ENCODE measurements around the gene BEST1. TPM values are rescaled to one million over a fixed set of nuclear protein-coding genes. Genes with fewer than 3 reads are reported as not detected.
A peak's percentile ranks its signal among the peaks of the same experiment; 100 is the strongest.

Gene BEST1
- total and polyA plus RNA-seq, 9 donors, result 1.0 to 17.8 (median 4.2) TPM

DNA sequence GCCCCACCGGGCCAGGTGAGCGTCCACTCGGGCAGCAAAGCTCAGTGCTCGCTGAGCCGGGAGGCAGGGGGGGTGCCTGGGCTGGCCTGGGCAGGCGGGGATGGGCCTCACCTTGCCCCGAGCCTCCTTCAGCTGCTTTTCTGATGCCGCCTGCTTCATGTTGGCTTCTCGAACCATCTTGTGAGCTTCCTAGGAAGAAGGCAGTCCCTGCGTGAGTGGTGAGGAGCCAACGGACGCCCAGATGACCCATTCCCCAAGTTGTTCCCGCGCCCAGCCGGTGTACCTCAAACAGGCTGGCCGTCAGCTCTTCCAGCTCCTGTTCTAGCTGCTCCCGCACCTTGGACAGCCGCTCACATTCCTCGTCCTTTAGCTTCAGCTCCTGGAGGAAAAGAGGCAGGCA is 42.9 kb upstream of the BEST1 start:
- Histone ChIP-seq H3K4me1 (ENCODE audit: insufficient read depth) (peaks cover 39% of the 10 kb centered on the region), H3K27ac (no peak overlapping the region), H3K27me3 (no peaks in the 10 kb centered on the region), H3K9me3 (no peaks in the 10 kb centered on the region), H3K4me3 (no peak overlapping the region), H3K36me3 (no peaks in the 10 kb centered on the region)
- WGBS, 3 donors, result 93 to 94% (median 93%) methylated on average over 18 to 19 of the region's 19 CpGs
- intact Hi-C loops (cut with DNase I), result no loop called here
- TF ChIP-seq, protein P1, sequence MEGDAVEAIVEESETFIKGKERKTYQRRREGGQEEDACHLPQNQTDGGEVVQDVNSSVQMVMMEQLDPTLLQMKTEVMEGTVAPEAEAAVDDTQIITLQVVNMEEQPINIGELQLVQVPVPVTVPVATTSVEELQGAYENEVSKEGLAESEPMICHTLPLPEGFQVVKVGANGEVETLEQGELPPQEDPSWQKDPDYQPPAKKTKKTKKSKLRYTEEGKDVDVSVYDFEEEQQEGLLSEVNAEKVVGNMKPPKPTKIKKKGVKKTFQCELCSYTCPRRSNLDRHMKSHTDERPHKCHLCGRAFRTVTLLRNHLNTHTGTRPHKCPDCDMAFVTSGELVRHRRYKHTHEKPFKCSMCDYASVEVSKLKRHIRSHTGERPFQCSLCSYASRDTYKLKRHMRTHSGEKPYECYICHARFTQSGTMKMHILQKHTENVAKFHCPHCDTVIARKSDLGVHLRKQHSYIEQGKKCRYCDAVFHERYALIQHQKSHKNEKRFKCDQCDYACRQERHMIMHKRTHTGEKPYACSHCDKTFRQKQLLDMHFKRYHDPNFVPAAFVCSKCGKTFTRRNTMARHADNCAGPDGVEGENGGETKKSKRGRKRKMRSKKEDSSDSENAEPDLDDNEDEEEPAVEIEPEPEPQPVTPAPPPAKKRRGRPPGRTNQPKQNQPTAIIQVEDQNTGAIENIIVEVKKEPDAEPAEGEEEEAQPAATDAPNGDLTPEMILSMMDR (IDR thresholded peaks at IDR 0.05), result no peak
- no peak for TF ChIP-seq EP300 (IDR thresholded peaks at IDR 0.05)
- TF ChIP-seq POLR2A (IDR thresholded peaks at IDR 0.05), result no peak
- peak in 1 of 5 donors; percentile 27 for DNase-seq

DNA sequence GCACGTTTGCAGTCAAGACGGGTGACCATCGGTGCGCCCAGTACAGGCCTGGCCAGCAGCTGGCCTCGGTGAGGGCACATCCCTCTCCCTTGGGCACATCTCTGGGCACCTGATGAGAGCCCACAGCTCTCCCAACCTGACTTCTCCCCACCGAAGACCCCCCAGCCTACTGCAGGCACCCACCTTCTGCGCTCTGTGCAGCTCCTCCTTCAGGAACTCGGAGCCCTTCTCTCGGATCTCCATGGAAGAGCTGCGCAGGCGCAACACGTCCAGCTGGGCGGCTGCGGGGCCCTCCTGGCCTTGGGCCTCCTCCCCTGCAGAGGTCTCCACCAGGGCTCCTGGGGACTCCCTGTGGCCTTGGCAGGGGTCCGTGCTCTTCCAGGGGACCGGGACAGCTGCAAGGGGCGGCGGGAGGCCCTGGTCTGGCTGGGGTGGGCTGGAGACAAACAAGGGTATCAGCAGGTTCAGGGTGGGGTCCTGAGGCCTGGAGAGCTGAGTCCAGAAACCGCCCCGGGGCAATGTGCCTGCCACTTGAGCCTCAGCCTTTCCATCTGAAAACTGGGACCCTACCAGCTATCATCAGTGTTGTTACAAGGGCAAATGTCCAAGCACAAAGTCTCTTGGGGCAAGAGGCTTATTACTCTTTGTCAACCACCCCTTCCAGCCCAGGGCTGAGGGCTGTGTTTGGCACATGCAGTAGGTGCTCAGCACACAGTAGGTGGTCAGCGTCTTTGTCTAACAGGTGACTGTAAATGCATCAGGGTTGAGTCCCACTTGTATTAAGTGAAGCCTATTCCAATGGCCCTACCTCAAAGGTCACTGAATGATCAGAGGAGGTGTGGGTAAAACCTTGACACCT is 42.1 kb upstream of the BEST1 start:
- TF ChIP-seq EP300 (IDR thresholded peaks at IDR 0.05) (no peak), POLR2A (IDR thresholded peaks at IDR 0.05) (no peak)
- TF ChIP-seq, protein P1 (IDR thresholded peaks at IDR 0.05), result no peak
- Histone ChIP-seq H3K27me3 (no peaks in the 10 kb centered on the region), H3K4me1 (ENCODE audit: insufficient read depth) (peaks cover 40% of the 10 kb centered on the region), H3K36me3 (no peaks in the 10 kb centered on the region), H3K4me3 (no peak overlapping the region), H3K9me3 (no peaks in the 10 kb centered on the region), H3K27ac (peak overlapping the region; percentile 34 to 71)
- intact Hi-C loops (cut with DNase I), result no loop called here
- DNase-seq, result peak in 3 of 5 donors; percentile 13 to 36 (median 34)
- WGBS, 3 donors, result 71 to 83% (median 78%) methylated on average over 21 of the region's 21 CpGs

DNA sequence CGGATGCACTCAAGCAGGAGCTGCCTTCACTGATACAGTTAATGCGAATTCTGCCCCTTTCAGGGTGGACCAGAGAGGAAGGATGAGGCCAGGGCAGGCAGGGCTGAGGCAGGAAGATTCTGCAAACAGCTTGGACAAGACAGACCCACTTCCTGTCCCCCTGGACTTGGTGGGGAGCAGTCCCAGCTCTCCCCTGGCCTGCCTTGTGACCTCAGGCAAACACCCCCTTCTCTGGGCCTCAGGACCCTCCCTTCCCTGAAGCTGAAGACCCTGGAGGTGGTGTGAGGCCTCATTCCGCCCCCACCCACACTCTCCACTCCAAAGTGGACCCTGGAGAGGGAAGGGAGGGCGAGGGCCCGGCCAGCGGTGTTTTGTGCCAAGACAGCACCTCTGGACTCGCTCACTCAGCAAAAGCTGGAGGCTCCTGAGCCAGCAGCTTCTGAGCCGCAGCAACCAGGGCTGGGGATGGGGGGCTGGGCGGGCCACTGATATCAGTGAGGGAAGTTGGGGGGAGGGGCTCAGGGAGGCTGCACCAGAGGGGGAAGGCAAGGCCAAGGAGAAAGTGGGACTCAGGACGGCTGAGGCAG is 41.3 kb upstream of the BEST1 start:
- TF ChIP-seq EP300 (IDR thresholded peaks at IDR 0.05), result no peak
- no peak for TF ChIP-seq POLR2A (IDR thresholded peaks at IDR 0.05)
- TF ChIP-seq, protein P1 (IDR thresholded peaks at IDR 0.05), result no peak
- intact Hi-C loops (cut with DNase I), result no loop called here
- Histone ChIP-seq H3K9me3 (no peaks in the 10 kb centered on the region), H3K27ac (peak overlapping the region; percentile 34 to 71), H3K36me3 (no peaks in the 10 kb centered on the region), H3K4me1 (ENCODE audit: insufficient read depth) (peaks cover 43% of the 10 kb centered on the region), H3K4me3 (no peak overlapping the region), H3K27me3 (no peaks in the 10 kb centered on the region)
- 21 to 36% (median 22%) methylated on average over 10 of the region's 10 CpGs for whole genome bisulfite sequencing, 3 donors
- peak; percentile 69 to 90 (median 89) for DNase-seq

DNA sequence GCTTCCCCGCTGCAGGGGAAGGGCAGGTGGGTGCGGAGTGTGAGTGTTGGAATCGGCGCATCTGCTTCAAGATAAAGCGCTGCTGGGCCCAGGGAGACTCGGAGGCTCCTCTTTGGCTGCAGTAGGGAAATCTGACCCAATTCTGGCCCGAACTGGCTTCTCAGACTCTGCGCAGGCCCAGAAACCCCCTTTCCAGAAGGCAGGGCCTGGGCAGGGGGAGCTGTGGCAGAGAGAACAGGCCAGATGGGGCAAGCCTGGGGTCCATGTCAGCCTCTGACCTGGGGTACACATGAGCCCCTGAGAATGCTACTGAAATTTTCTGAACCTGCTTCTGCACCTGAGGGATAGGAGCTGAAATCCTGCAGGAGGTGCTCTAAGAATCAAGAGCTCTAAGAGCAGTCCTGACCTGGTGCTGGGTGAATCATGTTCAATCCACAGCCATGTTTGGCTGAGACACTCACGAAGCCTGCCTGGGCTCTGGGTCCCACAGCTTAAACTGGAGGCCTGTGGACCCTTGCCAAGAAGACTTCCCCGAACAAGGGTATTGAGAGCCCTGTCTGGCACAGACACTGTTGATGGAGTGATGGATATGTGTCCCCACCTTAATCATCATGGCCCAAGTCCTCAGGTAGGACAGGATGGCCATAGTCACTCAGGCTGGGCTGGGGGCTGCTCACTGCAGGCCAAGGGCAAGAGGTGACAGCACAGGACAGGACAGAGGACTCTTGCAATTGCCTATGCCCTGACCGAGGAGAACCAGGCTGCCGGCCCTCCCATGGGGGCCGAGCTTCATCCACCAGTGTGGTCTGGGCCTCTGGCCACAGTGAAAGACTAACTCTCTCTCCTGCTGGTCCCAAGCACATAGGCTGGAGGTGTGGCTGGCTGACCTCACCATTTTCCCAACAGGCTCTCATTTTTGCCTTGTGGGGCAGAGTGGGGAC is 39.7 kb upstream of the BEST1 start:
- no peaks in the 10 kb centered on the region for H3K36me3 ChIP-seq
- no peaks in the 10 kb centered on the region for H3K27me3 ChIP-seq
- peaks cover 44% of the 10 kb centered on the region for H3K4me1 ChIP-seq (ENCODE audit: insufficient read depth)
- no peak overlapping the region for H3K4me3 ChIP-seq
- TF ChIP-seq EP300 (IDR thresholded peaks at IDR 0.05) (no peak), POLR2A (IDR thresholded peaks at IDR 0.05) (no peak)
- TF ChIP-seq, protein P1 (IDR thresholded peaks at IDR 0.05), result no peak
- intact Hi-C loops (cut with DNase I), result no loop called here
- WGBS, 3 donors, result 57 to 60% (median 58%) methylated on average over 13 of the region's 13 CpGs
- H3K27ac ChIP-seq, result peak overlapping the region; percentile 26 to 71
- DNase-seq, result peak; percentile 42 to 58 (median 48)
- H3K9me3 ChIP-seq, result no peaks in the 10 kb centered on the region
